GM12878 (cell line): Measurements from ENCODE around the gene BNIP5. TPM values are rescaled to one million over a fixed set of nuclear protein-coding genes. Genes with fewer than 3 reads are reported as not detected.

Experiments used
- ATAC-seq: fragments of 200-7000 bp; cut with Tn5 transposase; 3 replicates; pipeline ENCODE4 v1.9.1; 2020; ENCODE audit warnings: mild to moderate bottlenecking, moderate library complexity
- BruUV-seq: library from RNA; stranded (reverse); fragments of 400-500 nt; replicated peaks from 2 replicates; lab custom pipeline; 2021; lab: Mats Ljungman, UMichigan
- CTCF ChIA-PET: fragments of 300-600 bp; sonication (Branson Sonifier 250); formaldehyde crosslinking; extraction: SDS; loops from one replicate; lab custom pipeline; 2021; ENCODE audit warnings: inconsistent platforms; lab: Yijun Ruan, JAX
- POLR2A ChIA-PET: fragments of 350-600 bp; formaldehyde crosslinking; extraction: SDS; loops from one replicate; lab custom pipeline; 2021; ENCODE audit warnings: inconsistent platforms; lab: Charles Lee
- RAD21 ChIA-PET: fragments of 300-600 bp; sonication (Branson Sonifier 250); formaldehyde crosslinking; loops from one replicate; lab custom pipeline; 2023; ENCODE audit warnings: antibody characterized with exemption; ENCODE audit not compliant: unreplicated experiment; lab: Charles Lee
- SMC1A ChIA-PET: fragments of 300-600 bp; sonication (Branson Sonifier 250); formaldehyde crosslinking; loops from one replicate; lab custom pipeline; 2023; ENCODE audit not compliant: unreplicated experiment, uncharacterized antibody; lab: Charles Lee
- DNase-seq: peaks from one replicate; pipeline ENCODE4 v3.0.0-alpha.2; 2011; ENCODE audit warnings: low read depth, low spot score
- FAIRE-seq: peaks from 3 replicates; lab custom pipeline; 2011; peaks lifted over from hg19 to GRCh38; lab: Jason Lieb, UNC
- H2AFZ ChIP-seq: 2 replicates; pipeline ENCODE4 v1.6.0; 2011; ENCODE audit warnings: low read depth, low read length, control low read depth; ENCODE audit not compliant: control insufficient read depth
- H3K27ac ChIP-seq: 2 replicates; pipeline ENCODE4 v1.5.1; 2011; ENCODE audit warnings: control low read depth; ENCODE audit not compliant: control insufficient read depth, insufficient read depth
- H3K27me3 ChIP-seq, 2 experiments: replicated peaks in 1 of 2; 2 replicates each; pipeline versions ENCODE4 v1.6.0 to v1.6.1; 2011; ENCODE audit warnings: low read length in 1 of 2; ENCODE audit not compliant: control insufficient read depth in 2 of 2, insufficient read depth in 2 of 2
- H3K36me3 ChIP-seq, 2 experiments: 2 replicates each; pipeline ENCODE4 v1.5.1; 2011; ENCODE audit warnings: low read length in 1 of 2; ENCODE audit not compliant: control insufficient read depth in 2 of 2, insufficient read depth in 2 of 2
- H3K4me1 ChIP-seq: 2 replicates; pipeline ENCODE4 v1.6.1; 2011; ENCODE audit warnings: mild to moderate bottlenecking, low read length, moderate library complexity, mixed read lengths; ENCODE audit not compliant: control insufficient read depth, insufficient read depth
- H3K4me2 ChIP-seq: 2 replicates; pipeline ENCODE4 v1.6.0; 2011; ENCODE audit warnings: control low read depth; ENCODE audit not compliant: control insufficient read depth, insufficient read depth
- H3K4me3 ChIP-seq: fragments of 200-600 bp; sonication (generic); 2 replicates; pipeline ENCODE4 v1.5.1; 2016
- H3K79me2 ChIP-seq: 2 replicates; pipeline ENCODE4 v1.6.0; 2011; ENCODE audit warnings: low read length; ENCODE audit not compliant: control insufficient read depth, insufficient read depth
- H3K9ac ChIP-seq: 2 replicates; pipeline ENCODE4 v1.8.0; 2011; ENCODE audit warnings: low read length, control low read depth, mixed read lengths; ENCODE audit not compliant: control insufficient read depth, insufficient read depth
- H3K9me3 ChIP-seq: replicated peaks from 3 replicates; pipeline ENCODE4 v1.5.1; 2011; ENCODE audit warnings: mild to moderate bottlenecking, low read length; ENCODE audit not compliant: control insufficient read depth, insufficient read depth
- H4K20me1 ChIP-seq: 2 replicates; pipeline ENCODE4 v1.6.0; 2011; ENCODE audit not compliant: control insufficient read depth, insufficient read depth
- CREM ChIP-seq: IDR thresholded peaks from 2 replicates; pipeline ENCODE4 v1.6.1; 2014; ENCODE audit warnings: antibody characterized with exemption, low read depth
- EZH2 ChIP-seq: IDR thresholded peaks from 2 replicates; pipeline ENCODE4 v1.6.1; 2012; ENCODE audit warnings: low read depth, mild to moderate bottlenecking, control low read depth, inconsistent platforms, low read length, borderline replicate concordance; ENCODE audit not compliant: control insufficient read depth
- MEF2A ChIP-seq: IDR thresholded peaks from 2 replicates; pipeline ENCODE4 v1.6.1; 2011; ENCODE audit warnings: low read depth, mild to moderate bottlenecking, low read length, moderate library complexity; ENCODE audit not compliant: insufficient read depth
- NFXL1 ChIP-seq: fragments of 450-650 bp; IDR thresholded peaks from 2 replicates; pipeline ENCODE4 v1.6.1; 2017; ENCODE audit warnings: antibody characterized with exemption, mild to moderate bottlenecking, borderline replicate concordance
- RUNX3 ChIP-seq: IDR thresholded peaks from 2 replicates; pipeline ENCODE4 v1.6.1; 2012; ENCODE audit warnings: low read length, inconsistent platforms
- SRF ChIP-seq, 2 experiments: IDR thresholded peaks; 2 replicates each; pipeline ENCODE4 v1.6.1; 2011; ENCODE audit warnings: low read depth in 2 of 2, low read length in 2 of 2, mild to moderate bottlenecking in 1 of 2, moderate library complexity in 1 of 2
- WGBS: methylation state at CpG from one replicate; pipeline ENCODE4 v1.1.6; 2016; ENCODE audit warnings: low lambda C conversion rate; ENCODE audit not compliant: insufficient replicate concordance, insufficient coverage; ENCODE audit errors: missing lambda C conversion rate; 5-methylcytosine and 5-hydroxymethylcytosine counted together
- in situ Hi-C: fragments of 300-500 bp; cut with MboI; formaldehyde crosslinking; loops from 9 replicates; pipeline ENCODE4 v1.14.3; 2018; ENCODE audit warnings: mixed read lengths
- intact Hi-C: fragments of 100-400 bp; cut with micrococcal nuclease; formaldehyde crosslinking; loops from one replicate; pipeline ENCODE4 v1.14.2; 2022; ENCODE audit not compliant: unreplicated experiment
- polyA plus RNA-seq, 11 experiments: library from polyadenylated mRNA; depleted of rRNA in 4 of 11; unstranded in 6 of 11; stranded (reverse) in 5 of 11; fragments of >200 nt; fragmentation: Nextera tagmentation in 4 of 11; fragmentation: Illumina TruSeq in 1 of 11; extraction: Ambion mirVana in 4 of 11; extraction: Trizol in 1 of 11; gene quantifications; 1 replicate in 1 of 11; 2 replicates in 10 of 11; pipeline versions ENCODE4 v1.2.1 to v1.2.3, GENCODE V29; 2011 to 2016; ENCODE audit warnings: inconsistent platforms in 2 of 11, missing spikeins in 2 of 11, low read depth in 1 of 11
- total RNA-seq, 4 experiments: library from RNA; depleted of rRNA in 3 of 4; stranded (reverse); fragments of >200 nt in 3 of 4; fragmentation: Illumina TruSeq in 1 of 4; extraction: Trizol in 1 of 4; gene quantifications; 2 replicates each; pipeline versions ENCODE4 v1.2.1 to v1.2.3, GENCODE V29; 2013 to 2021
- TF ChIP-seq, protein P1 (sequence below): fragments of 450-650 bp; IDR thresholded peaks from 2 replicates; pipeline ENCODE4 v1.6.1; 2017; ENCODE audit warnings: low read depth, mild to moderate bottlenecking, moderate library complexity
- TF ChIP-seq, protein P2 (sequence below): fragments of 150-350 bp; IDR thresholded peaks from 2 replicates; pipeline ENCODE4 v1.6.1; 2016; ENCODE audit warnings: low read depth, low read length

The BNIP5 gene
- total and polyA plus RNA-seq, 10 of the 15 experiments (the other 5 are each of a cell fraction or from before 2014, with no cell fraction given), result 0.02 to 0.68 (median 0.05) TPM; not detected in 2

DNA sequence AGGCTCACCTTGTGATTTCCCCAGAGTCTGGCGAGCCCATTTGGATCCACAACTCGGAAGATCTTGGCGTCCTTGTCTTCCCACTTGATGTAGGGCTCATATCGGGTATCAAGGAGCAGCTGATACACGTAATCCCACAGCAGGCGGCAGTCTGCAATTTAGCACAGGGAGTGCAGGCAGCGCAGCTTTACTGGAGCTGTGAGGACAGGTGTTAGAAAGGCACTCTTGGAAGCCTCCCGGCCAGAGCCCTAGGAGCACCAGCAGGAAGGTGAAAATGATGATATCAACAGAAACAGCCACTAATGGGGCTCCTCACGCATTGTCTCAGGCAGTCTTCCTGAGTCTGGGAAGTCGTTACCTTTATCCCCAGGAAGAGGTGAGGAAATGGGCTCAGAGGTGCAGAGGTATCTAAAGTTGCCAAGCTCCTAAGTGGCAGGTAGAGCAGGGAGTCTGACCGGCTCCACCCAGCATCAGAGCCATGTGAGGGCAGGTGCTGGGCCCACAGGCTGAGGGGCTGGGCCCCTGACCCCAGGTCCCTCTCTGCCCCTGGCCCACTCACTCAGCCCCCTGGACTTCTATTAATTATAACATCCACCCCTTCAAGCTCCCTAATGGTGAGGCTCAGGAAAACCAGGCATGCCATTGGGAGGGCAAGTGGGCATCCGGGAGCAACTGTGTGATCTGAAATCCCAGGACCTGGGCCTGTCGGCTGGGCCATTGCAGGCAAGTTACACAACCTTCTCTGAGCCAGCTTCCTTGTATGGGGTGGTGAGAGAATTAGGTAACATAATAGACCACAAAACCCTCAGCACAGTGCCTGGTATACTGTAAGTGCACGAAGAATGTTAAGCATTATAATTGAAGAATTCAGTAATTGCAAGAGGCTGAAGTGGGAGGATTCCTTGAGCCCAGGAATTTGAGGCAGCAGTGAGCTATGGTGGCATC lies 32.5 kb upstream of the BNIP5 start:
- H3K4me1 ChIP-seq, result peaks cover 26% of the 10 kb centered on the region
- CTCF ChIA-PET, result interaction anchor here (1.3 to 1.9 kb wide), 2 partner anchors 9 to 67 kb away, joined by 3 to 5 read pairs; no protein-coding TSS in a partner anchor
- no peak for FAIRE-seq
- H3K9me3 ChIP-seq, result no peaks in the 10 kb centered on the region
- no peaks in the 10 kb centered on the region for H4K20me1 ChIP-seq
- DNase-seq, result no peak
- no TSS peak for BruUV-seq
- no peaks in the 10 kb centered on the region for H3K27me3 ChIP-seq
- in situ Hi-C loops (no loop called here), intact Hi-C loops (no loop called here)
- H3K27ac ChIP-seq, result no peak overlapping the region
- SMC1A ChIA-PET, result interaction anchor here (0.8 to 19.6 kb wide), 3 partner anchors 9 to 342 kb away, joined by 4 to 386 read pairs (median 4); partner anchors contain the start of genes BNIP5 and MAPK14
- TF ChIP-seq, protein P1, sequence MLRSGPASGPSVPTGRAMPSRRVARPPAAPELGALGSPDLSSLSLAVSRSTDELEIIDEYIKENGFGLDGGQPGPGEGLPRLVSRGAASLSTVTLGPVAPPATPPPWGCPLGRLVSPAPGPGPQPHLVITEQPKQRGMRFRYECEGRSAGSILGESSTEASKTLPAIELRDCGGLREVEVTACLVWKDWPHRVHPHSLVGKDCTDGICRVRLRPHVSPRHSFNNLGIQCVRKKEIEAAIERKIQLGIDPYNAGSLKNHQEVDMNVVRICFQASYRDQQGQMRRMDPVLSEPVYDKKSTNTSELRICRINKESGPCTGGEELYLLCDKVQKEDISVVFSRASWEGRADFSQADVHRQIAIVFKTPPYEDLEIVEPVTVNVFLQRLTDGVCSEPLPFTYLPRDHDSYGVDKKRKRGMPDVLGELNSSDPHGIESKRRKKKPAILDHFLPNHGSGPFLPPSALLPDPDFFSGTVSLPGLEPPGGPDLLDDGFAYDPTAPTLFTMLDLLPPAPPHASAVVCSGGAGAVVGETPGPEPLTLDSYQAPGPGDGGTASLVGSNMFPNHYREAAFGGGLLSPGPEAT, result no peak
- TF ChIP-seq RUNX3, result no peak
- TF ChIP-seq CREM, result no peak
- no peak for TF ChIP-seq SRF (IDR thresholded peaks at IDR 0.05; ENCODE audit: low read depth in 2 of 2, low read length in 2 of 2)
- TF ChIP-seq MEF2A, result no peak
- TF ChIP-seq, protein P2, sequence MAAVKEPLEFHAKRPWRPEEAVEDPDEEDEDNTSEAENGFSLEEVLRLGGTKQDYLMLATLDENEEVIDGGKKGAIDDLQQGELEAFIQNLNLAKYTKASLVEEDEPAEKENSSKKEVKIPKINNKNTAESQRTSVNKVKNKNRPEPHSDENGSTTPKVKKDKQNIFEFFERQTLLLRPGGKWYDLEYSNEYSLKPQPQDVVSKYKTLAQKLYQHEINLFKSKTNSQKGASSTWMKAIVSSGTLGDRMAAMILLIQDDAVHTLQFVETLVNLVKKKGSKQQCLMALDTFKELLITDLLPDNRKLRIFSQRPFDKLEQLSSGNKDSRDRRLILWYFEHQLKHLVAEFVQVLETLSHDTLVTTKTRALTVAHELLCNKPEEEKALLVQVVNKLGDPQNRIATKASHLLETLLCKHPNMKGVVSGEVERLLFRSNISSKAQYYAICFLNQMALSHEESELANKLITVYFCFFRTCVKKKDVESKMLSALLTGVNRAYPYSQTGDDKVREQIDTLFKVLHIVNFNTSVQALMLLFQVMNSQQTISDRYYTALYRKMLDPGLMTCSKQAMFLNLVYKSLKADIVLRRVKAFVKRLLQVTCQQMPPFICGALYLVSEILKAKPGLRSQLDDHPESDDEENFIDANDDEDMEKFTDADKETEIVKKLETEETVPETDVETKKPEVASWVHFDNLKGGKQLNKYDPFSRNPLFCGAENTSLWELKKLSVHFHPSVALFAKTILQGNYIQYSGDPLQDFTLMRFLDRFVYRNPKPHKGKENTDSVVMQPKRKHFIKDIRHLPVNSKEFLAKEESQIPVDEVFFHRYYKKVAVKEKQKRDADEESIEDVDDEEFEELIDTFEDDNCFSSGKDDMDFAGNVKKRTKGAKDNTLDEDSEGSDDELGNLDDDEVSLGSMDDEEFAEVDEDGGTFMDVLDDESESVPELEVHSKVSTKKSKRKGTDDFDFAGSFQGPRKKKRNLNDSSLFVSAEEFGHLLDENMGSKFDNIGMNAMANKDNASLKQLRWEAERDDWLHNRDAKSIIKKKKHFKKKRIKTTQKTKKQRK, result no peak
- TF ChIP-seq EZH2, result no peak
- no peak for TF ChIP-seq NFXL1
- RAD21 ChIA-PET, result interaction anchor here (0.6 to 1.2 kb wide), 3 partner anchors 9 to 185 kb away, joined by 3 read pairs; no protein-coding TSS in a partner anchor
- no peak for ATAC-seq
- no peak overlapping the region for H3K9ac ChIP-seq
- WGBS, result 86% methylated on average over 14 of the region's 14 CpGs
- H3K79me2 ChIP-seq, result no peaks in the 10 kb centered on the region
- POLR2A ChIA-PET, result no interaction called here
- no peak overlapping the region for H3K4me3 ChIP-seq
- H2AFZ ChIP-seq, result no peak overlapping the region
- H3K4me2 ChIP-seq, result no peak overlapping the region
- H3K36me3 ChIP-seq, result no peaks in the 10 kb centered on the region; a peak in 1 of 4 replicates
